ENCODE measurements around the gene MAP9.
"Not testable (repeated sequence)": the region's sequence is repeated elsewhere in the genome, so short reads cannot be mapped to it uniquely, and the experiment has no call there.

Gene MAP9

GRCh38 chr4:155312027-155312426 lies 64.7 kb downstream of the MAP9 start:
- not testable (repeated sequence) for H3K4me1 Mint-ChIP-seq, ATAC-seq, H3K27ac Mint-ChIP-seq, H3K9me3 Mint-ChIP-seq, H3K4me3 Mint-ChIP-seq, H3K36me3 Mint-ChIP-seq, H3K27me3 Mint-ChIP-seq

- no peak overlapping the region for H3K4me3 Mint-ChIP-seq
- H3K9me3 Mint-ChIP-seq = peaks cover 3% of the 10 kb centered on the region
- no peak for ATAC-seq
- H3K27me3 Mint-ChIP-seq = no peaks in the 10 kb centered on the region
- no peaks in the 10 kb centered on the region for H3K4me1 Mint-ChIP-seq
- no peak overlapping the region for H3K27ac Mint-ChIP-seq
- H3K36me3 Mint-ChIP-seq = no peaks in the 10 kb centered on the region
Measured at GRCh38 chr4:155307731-155308277, 69.0 kb downstream of the MAP9 start.

- H3K27me3 Mint-ChIP-seq = no peaks in the 10 kb centered on the region
- H3K36me3 Mint-ChIP-seq = no peaks in the 10 kb centered on the region
- H3K27ac Mint-ChIP-seq = no peak overlapping the region
- no peaks in the 10 kb centered on the region for H3K4me1 Mint-ChIP-seq
- ATAC-seq = no peak
- peaks cover 3% of the 10 kb centered on the region for H3K9me3 Mint-ChIP-seq
- H3K4me3 Mint-ChIP-seq = no peak overlapping the region
Measured at GRCh38 chr4:155305619-155306018, 71.1 kb downstream of the MAP9 start.

GRCh38 chr4:155304375-155304774 lies 72.4 kb downstream of the MAP9 start:
- no peak for ATAC-seq
- no peak overlapping the region for H3K4me3 Mint-ChIP-seq
- no peaks in the 10 kb centered on the region for H3K4me1 Mint-ChIP-seq
- no peaks in the 10 kb centered on the region for H3K27me3 Mint-ChIP-seq
- H3K27ac Mint-ChIP-seq = no peak overlapping the region
- H3K9me3 Mint-ChIP-seq = peaks cover 6% of the 10 kb centered on the region
- no peaks in the 10 kb centered on the region for H3K36me3 Mint-ChIP-seq

- H3K9me3 Mint-ChIP-seq = peaks cover 10% of the 10 kb centered on the region
- H3K27ac Mint-ChIP-seq = no peak overlapping the region
- H3K27me3 Mint-ChIP-seq = no peaks in the 10 kb centered on the region
- H3K4me1 Mint-ChIP-seq = no peaks in the 10 kb centered on the region
- no peak for ATAC-seq
- H3K36me3 Mint-ChIP-seq = no peaks in the 10 kb centered on the region
- no peak overlapping the region for H3K4me3 Mint-ChIP-seq
Measured at GRCh38 chr4:155299103-155299502, 77.7 kb downstream of the MAP9 start.
